Erythroblast (primary cell): ENCODE measurements around the gene ZNF219.
"Not testable (repeated sequence)": the region's sequence is repeated elsewhere in the genome, so short reads cannot be mapped to it uniquely, and the experiment has no call there.

Experiments
- DNase-seq, 2 experiments: peaks; one replicate each; lab custom pipeline; 2025; lab: John Stamatoyannopoulos, UW
- GATA1 ChIP-seq: IDR thresholded peaks from 2 replicates; pipeline ENCODE4 v1.6.1; 2011; ENCODE audit warnings: low read depth, mild to moderate bottlenecking, control low read depth, low read length, moderate library complexity
- POLR2A ChIP-seq: IDR thresholded peaks from 2 replicates; pipeline ENCODE4 v1.6.1; 2011; ENCODE audit warnings: mild to moderate bottlenecking, low read length

The ZNF219 gene

DNA sequence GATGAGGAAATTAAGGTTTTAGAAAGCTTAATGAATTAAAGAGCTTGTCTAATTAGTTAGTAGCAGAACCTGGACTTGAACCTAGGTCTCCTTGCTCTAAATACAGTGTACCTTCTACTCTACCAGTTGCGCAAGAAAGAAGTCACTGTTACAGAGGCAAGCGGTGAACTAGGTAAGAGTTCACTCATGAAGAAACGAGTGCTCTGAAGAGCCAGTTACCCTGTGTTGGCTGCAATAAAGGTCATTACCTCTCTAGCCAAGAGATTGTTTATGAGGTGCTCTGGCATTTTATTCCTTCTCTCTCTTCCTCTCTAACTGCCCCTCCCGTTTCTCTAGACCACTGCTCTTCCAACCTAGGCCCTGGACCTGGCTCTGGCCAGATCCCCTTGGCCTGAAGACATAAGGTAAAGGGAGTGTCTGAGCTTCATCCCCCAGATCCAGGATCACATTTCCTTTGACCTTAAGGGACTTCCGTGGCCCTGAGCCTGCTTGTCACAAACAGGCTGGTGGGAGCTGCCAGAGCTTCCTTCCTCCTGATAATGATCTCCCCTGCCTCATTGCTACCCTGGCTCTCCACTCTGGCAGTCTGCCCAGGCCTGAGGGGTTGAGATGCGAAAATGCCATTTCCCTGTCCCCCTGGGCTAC lies 54.4 kb downstream of the ZNF219 start:
- peak; percentile 48 to 52 for DNase-seq
- TF ChIP-seq POLR2A = no peak

DNA sequence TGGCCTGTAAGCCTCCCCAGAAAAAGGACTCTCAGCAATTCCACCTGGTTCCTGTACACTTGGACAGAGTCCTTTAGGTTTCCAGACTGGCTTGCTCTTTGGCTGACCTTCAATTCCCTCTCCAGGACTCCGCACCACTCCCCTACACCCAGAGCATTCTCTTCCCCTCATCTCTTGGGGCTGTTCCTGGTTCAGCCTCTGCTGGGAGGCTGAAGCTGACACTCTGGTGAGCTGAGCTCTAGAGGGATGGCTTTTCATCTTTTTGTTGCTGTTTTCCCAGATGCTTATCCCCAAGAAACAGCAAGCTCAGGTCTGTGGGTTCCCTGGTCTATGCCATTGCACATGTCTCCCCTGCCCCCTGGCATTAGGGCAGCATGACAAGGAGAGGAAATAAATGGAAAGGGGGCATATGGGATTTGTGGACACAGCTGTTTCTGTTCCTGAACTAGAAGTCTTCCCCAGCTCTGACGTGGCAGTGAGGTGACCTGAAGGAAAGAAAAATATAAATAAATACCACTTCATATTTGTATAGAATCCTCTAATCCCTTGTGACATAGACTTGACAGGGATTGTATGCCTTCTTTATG lies 55.0 kb downstream of the ZNF219 start:
- TF ChIP-seq POLR2A = no peak
- TF ChIP-seq GATA1 = no peak
- DNase-seq = no peak

DNA sequence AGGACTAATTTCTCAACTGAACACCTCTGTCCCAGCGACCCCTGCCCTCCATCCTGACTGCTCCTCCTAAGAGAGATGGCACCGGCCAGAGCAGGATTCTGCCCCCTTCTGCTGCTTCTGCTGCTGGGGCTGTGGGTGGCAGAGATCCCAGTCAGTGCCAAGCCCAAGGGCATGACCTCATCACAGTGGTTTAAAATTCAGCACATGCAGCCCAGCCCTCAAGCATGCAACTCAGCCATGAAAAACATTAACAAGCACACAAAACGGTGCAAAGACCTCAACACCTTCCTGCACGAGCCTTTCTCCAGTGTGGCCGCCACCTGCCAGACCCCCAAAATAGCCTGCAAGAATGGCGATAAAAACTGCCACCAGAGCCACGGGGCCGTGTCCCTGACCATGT lies 55.5 kb downstream of the ZNF219 start:
- TF ChIP-seq POLR2A (no peak), GATA1 (no peak)
- DNase-seq = no peak

DNA sequence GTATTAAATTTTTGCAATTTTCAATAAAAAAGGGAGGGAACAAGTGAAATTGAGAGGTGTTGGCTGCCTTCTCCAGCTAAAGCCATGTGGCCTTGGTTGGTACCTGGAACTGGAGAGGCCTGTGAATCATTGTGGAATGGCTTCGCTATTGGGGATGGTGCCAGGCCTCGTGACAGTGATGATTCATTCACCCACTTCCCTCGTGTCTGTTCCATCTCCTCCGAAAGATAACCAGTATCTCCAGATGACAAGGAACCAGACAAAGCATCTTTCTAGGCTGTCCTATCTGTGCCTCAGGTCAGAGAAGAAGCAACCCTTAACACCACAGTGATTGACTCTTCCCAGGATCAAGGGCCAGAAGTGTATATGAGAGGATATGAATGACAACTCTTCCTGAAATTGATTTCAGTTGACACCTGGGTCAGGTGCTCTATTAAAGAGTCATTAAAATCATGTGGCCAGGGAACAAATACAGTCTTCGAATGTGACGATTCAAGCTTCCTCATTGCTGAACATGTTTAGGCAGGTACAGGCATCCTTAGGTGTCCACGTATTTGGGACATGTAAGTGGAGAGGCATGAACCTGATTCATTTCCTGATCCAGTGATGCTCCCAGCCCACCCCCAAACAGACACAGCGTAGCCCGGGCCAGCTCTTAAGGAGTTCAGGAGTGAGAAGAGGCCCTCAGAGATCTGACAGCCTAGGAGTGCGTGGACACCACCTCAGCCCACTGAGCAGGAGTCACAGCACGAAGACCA lies 56.6 kb downstream of the ZNF219 start, which contains the start of gene RNASE7:
RNASE7 (plus strand) TSS at position 687 of the 758 bp plus-strand sequence. CDS start 631 bp downstream, outside the sequence.
- no peak for TF ChIP-seq POLR2A
- TF ChIP-seq GATA1 = no peak
- peak; percentile 14 to 27 for DNase-seq

DNA sequence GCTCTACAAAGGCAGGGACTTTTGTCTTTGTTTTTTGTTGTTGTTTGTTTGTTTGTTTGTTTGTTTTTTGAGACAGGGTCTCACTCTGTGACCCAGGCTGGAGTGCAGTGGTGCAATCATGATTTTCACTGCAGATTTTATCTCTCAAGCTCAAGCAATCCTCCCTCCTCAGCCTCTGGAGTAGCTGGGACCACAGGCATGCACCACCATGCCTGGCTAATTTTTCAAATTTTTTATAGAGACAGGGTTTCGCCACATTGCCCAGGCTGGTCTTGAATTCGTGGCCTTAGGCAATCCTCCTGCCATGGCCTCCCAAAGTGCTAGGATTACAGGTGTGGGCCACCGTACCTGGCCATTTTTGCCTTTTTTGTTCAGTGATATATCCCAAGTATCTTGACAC lies 57.5 kb downstream of the ZNF219 start:
- DNase-seq = not testable (repeated sequence)

DNA sequence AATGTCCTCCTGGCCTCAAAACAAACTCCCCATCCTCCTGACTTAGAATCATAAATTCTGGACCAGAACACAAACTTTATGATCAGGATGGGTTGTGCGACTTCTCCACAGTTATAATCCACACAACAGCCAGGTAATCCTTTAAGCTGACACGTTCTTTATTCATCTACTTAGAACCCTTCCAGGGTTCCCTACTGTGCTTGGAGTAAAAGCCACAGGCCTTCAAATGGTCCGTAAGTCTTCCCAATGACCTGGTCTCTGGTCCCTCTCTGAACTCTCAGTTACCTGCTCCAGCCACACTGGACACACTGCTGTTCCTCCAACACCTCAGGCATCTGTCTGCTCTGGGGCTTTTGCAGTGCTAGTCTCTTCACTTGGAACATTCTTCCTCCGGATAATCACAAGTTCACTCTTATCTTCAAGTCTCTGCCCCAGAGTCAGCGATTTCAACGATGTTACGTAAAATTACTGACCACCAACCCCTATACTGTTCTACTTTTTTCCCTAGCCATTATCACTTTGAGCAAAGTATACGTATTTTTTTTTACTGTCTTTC lies 58.0 kb downstream of the ZNF219 start:
- no peak for TF ChIP-seq GATA1
- no peak for TF ChIP-seq POLR2A
- DNase-seq = no peak
